Measurements from ENCODE around the gene CCL5.

The CCL5 gene

DNA sequence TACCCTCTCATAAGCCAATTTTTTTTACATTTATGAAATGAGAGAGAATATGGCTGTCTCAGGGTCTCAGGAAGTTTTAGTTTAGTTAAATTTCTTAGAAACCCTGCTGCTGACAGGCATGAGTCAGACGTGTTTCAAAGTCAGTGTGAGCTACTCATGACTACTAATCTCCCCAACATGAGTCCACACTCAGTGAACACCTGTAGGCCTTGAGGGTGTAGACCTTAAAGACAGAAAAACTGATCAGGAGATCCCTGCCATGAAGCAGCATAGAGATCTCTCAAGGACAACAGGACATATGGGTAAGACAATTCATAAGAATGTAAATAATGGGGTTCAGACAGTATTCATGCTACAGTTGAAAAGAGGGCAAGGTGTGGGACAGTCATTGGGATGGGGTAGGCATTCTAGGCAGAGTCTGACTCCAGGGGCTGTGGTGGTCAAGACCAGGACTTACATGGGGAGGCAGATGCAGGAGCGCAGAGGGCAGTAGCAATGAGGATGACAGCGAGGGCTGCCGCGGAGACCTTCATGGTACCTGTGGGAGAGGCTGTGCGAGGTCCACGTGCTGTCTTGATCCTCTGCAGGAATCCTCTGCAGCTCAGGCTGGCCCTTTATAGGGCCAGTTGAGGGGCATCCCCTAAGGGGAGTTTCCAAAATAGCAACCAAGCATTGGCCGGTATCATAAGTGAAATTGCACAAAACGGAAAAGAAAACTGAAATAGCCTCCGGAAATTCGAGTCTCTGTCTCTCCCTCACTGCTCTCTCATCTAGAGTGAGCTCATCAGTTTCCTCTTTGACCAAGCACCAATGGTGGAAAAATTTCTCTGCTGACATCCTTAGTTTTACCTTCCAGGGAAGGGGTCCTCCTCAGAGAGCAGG, at the start of gene CCL5:
CCL5 (minus strand) TSS at position 588 of the 882 bp plus-strand sequence.
- no peak for DNase-seq

DNA sequence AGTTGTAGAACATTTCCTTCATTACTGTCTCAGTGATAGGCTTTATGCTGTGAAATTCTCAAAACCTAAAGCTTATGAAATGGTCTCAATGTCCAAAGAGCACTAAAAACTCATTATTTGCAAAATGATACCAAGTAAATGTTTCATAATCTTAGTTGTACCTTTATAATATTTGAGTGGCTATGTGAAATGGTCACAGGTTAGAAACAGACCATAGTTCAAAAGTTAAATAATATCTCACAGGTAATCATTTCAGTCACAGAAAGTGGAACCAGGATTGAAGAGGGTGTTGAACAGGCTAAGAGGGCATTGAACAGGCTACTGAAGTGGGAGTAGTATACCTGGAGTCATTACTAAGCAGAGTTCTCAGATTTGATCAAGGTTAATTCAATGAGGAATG, 47.6 kb upstream of the CCL5 start:
- DNase-seq: no peak

DNA sequence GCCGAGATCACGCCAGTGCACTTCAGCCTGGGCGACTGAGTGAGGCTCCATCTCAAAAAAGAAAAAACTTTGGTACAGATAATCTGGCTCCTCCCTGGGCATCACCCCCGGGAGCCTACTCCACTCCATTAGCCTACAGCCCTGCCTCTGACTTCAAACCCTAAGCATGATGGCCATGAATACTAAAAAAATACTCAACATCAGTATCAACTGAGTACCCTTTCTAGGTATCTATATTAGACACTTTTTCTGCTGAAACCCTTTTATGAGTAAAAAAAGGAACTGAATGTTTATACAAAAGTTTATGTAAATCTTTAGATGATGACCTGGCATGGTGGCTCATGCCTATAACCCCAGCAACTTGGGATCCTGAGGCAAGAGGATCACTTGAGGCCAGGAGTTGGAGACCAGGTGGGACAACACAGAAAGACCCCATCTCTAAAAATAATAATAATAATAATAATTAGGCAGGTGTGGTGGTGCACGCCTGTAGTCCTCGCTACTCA, 43.5 kb upstream of the CCL5 start:
- no peak for DNase-seq

DNA sequence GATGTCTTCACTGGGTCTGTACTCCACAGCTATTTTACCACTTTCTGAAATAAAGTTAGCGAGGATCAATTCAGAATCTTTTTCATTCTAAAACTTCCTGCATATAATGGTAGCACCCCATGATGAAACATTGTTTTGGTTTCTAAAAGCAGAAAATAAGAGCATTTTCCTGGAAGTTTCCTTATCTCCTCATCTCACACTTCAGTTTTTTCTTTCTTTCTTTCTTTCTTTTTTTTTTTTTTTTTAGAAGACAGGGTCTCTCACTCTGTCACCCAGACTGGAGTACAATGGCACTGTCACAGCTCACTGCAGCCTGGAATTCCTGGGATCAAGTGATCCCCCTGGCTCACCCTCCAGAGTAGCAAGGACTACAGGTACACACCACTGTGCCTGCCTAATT, 40.1 kb upstream of the CCL5 start:
- no peak for DNase-seq

DNA sequence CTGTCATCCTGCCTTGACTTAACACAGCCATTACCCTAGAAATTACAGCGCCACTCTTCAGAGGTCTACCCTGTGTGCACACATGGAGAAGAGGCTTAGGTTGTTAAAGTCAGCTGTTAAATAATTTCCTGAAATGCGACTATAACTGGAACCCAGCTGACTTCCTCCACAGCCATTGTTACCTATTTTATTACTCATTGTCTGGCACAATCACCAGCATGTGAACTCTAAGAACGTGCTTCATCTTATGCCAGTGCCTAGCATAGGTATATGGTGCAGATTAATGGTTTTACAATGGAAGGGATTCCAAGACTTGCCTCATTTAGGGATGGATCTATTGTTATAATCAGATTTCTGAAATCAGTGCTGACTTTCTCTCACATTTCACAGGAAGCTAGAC, 38.5 kb upstream of the CCL5 start:
- no peak for DNase-seq

DNA sequence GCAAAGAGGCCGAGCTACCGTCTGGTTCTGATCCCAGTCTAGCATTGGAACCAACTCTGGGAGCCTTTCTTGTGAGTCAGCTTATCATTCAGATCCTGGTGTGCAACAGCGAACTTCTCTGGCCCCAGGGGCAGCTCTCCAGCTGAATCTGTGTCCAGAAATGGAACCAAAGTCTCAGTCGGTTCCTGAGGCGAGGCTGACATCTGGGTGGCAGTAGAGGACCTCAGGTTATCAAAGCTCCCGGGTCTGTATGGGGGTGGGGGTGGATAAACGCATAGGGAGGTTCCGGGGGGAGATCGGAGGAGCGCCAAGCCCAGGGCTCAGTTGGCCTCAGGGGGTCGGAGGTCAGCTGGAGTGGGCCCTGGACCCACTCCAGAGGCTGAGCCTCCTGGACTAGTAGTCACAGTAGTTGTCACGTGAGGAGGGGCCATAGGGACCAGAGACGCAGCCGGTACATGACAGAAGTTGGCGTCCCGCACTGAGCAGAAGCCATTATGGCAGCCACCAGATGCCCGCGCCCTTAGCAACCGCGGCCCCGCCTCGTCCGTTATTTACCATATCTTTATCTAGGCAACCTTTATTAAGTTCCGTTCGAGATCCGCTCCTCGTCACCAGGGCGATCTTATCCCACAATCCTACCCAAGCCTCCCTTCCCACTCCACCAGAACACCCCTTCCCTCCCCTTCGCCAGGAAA, 37.5 kb upstream of the CCL5 start:
- no peak for DNase-seq

DNA sequence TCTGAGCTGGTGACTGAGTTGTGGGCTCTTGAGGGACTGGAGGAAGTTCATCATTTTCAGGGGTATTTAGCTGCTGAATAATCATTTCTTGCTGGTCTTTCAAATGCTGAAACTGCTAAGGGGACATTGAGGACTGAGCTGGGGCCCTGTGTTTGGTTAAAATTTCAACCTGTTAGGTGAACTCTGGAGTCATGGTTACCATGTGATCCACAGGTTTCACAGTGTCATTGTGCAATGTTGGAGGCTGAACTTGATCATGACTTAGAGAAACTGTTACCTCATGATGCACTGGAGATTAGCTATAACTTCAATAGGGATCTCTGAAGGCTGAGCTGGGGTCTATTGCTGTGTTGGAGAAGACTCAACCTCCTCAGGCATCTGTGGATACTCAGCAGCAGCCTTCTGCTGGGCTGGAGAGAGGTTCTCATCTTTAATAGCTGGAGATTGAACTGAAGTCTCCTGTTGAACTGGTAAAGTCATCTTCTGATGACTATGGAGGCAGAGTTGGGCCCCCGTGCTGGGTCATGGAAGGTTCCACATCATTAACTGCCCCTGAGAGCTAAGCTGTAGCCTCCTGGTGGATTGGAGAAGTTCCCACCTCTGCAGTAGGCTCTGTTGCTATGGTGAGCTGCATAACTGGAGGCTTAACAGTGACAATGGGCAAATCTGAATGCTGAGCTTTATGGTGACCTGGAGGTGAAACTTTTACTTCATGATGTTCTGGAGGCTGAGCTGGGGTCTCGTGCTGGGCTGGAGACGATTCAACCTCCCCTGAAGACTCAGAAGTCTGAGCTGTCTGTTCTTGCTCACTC, 35.2 kb upstream of the CCL5 start:
- no peak for DNase-seq

DNA sequence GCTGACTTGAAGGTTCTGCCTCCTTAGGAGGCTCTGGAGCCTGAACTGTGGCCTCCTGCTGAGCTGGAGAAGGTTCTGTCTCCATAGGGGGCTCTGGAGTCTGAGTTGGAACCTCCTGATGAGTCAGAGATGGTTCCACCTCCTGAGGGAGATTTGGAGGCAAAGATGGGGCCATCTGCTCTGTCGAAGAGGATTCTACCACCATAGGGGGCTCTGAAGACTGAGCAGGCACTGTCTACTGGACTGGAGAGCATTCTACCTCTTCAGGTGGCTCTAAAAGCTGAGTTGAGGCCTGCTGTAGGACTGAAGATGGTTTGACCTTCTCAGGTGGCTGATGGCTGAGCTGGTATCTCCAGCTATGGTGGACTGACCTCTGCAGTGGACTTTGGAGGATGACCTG, 34.2 kb upstream of the CCL5 start:
- no peak for DNase-seq

DNA sequence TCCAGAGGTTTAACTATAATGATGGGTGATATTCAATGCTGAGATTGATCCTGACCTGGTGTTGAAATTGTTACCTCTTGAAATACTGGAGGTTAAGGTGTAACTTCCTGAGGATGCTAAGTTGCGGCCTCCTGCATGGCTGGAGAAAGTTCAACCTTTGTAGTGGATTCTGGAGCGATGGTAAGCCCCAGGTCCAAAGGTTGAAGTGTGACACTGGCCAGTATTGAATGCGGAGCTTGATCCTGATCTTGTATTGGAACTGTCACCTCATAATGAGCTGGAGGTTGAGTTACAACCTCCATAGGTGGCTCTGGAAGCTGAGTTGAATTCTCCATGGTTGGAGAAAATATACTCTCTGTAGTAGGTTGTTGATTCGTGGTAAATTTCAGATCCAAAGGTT, 33.4 kb upstream of the CCL5 start:
- DNase-seq: no peak

DNA sequence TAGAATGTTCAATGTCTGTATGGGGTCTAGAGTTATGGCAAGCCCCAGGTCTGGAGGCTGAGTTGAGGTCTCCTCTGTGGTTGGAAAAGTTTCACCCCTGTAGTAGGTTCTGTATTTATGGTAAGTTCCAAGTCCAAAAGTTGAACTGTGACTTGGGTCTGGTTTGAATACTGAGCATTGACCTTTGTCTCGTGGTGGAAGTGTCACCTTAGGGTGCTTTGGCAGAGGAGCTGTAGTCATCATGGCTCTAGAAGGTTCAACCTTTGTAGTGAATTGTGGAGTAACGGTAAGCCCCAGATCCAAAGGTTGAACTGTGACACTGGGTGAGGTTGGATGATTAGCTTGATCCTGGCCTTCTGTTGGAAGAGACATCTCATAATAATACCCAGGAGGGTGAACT, 32.8 kb upstream of the CCL5 start:
- no peak for DNase-seq

DNA sequence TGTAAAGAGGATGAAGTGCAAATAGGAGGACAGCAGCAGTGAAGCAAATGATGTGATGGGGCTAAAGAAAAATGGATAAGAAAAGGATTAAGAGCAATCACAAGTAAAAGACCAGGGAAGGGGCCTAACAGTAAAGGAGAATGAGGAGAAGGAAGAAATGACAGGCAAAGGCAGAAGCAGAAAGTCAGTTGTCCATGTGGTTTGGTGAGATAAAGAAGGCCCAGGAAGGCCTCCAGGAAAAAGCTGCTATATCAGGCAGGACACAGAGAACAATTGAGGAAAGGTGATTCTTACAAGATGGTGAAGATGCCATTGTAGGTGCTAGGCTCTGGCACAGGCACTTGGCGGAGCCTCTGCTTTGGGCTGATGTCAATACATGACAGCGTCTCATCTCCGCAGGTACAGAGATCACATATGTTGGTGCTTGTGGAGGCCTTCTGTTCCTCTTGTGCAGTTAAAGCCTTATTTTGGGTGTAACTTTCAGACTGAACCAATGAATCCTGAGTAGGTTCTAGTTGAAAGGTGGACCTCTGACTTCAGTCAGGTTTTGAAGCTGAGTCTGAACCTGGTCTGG, 32.3 kb upstream of the CCL5 start:
- no peak for DNase-seq

DNA sequence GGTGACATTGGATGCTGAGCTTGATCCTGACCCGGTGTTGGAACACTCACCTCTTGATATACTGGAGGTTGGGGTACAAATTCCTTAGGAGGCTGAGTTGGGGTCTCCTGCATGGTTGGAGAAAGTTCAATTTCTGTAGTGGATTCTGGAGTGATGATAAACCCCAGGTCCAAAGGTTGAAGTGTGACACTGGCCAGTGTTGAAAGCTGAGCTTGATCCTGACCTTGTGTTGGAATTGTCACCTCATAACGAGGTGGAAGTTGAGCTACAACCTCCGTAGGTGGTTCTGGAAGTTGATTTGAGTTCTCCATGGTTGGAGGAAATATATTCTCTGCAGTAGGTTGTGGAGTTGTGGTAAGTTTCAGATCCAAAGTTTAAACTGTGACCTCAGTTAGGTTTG, 29.2 kb upstream of the CCL5 start:
- no peak for DNase-seq

DNA sequence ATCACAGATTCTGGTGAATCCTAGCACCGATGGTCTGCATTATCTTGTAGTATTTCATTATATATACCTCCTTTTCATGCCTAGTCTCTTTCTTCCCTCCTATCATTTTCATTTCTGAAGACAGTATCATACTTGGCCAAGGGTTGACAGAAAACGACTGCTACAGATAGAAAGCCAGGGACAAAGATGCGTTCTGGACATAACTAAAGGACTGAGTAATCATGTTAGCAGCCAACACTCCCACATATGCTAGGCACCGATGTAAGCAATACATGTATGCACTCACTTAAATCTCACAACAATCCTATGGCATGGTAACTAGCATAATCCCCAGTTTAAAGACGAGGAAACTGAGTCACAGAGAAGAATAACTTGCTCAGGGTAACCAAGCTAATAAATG, 27.5 kb upstream of the CCL5 start:
- no peak for DNase-seq

DNA sequence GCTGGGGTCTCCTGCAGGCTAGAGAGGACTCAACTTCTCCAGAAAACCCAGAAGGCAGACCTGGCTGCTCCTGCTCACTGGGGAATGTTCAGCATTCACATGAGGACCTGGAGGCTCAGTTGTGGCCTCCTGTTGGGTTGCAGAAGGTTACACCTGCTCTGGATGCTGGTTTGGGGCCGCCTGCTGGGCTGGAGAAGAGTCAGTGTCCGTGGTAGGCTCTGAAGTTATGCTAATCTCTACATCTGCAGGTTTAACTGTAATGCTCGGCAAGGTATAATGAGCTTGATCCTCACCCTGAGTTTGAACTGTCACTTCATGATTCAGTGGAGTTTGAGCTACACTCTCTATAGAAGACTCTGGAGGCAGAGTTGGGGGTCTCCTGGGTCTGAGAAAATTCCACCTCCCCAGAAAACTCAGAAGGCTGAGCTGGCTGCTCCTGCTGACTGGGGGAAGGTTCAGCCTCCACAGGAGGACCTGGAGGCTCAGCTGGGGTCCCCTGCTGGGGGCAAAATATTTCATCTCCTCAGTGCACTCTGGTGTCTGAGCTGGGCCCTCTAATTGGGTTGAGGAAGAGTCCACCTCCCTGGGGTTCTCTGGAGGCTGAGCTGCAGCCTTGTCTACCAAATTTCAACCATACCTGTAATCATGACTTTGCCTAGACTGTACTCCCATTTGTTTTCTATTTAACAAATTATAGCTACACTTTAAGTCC, 26.9 kb upstream of the CCL5 start:
- DNase-seq: no peak

DNA sequence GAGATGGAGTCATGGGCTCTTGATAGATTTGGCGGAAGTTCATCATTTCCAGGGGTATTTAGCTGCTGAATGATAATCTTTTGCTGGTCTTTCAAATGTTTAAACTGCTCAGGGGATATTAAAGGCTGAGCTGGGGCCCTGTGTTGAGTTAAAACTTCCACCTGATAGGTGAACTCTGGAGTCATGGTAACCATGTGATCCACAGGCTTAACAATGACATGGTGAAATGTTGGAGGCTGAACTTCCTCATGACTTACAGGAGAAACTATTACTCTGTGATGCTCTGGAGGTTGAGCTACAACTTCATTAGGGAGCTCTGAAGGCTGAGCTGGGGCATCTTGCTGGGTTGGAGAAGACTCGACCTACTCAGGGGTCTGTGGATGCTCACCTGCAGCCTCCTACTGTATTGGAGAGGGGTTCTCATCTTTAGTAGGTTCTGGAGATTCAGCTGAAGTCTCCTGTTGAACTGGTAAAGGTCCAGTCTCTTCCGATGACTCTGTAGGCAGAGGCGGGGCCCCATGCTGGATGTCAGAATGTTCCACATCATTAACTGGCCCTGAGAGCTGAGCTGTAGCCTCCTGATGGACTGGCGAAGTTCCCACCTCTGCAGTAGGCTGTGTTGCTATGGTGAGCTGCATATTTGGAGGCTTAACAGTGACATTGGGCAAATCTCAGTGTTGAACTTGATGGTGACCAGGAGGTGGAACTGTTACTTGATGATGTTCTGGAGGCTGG, 26.2 kb upstream of the CCL5 start:
- DNase-seq: no peak

DNA sequence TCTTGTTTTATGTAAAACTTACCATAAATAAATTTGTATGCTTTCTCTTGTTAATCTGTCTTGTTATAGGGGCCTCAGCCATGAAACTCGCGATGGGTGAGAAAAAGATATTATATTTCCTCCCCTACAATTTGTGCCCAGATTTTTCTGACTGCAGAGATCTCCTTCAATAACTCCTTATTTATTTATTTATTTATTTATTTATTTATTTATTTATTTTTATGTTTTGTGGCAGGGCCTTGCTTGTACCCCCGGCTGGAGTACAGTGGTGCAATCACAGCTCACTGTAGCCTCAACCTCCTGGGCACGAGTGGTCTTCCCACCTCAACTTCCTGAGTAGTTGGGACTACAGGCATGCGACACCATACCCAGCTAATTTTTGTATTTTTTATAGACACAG, 23.3 kb upstream of the CCL5 start:
- no peak for DNase-seq

DNA sequence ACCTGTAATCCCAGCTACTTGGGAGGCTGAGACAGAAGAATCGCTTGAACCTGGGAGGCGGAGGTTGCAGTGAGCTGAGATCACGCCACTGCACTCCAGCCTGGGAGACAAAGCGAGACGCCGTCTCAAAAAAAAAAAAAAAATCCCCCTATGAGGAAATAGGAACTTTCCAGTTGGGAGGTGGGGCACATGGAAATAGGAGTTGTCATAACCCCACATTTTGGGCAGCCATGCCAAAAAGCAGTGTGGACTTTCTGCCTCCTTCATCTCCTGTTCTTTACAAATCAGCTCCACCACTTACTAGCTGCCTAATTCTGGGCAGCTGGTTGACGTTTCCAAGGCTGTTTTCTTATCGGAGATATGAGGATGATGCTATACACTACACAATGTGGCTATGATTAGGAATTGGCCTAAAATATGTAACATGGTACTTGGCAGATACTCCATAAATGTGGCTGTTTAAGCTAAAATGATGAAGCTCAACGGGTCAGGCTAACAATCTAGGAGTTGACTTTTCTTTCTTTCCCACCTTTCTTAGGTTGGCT, 21.5 kb upstream of the CCL5 start:
- DNase-seq: no peak

DNA sequence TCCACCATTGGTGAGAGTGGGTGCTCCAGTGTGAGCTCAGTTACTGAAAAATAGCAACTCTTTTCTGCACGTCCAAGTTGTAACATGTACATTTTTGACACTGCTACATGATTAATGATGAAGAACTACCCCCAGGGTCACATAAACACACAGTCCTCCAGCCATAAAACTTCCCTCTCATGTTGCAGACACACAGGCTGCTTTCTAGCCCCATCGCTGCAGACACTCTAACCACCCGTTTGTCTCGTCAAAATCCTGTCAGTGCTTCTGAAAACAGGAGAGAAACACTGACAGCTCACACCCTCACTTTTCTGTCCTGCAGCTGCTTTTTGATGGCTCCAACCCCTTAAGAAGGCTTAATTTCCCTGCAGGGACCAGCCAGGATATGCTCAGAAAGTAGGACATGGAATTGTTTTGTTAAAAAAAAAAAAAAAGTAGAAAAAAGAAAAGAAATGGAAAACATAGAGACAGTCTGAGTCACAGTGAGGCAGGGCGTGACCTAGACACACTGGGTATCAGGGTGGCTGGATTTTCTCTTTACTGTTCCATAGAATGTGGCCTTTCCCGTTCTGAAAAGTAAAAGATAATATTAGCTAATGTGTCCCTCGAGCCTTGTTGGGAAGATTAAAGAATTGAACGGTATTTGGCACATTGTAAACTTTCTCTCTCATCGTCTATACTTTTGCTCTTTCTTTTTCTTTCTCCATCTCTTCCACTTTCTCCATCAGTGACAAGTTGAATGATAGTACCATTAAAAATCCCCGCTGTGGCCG, 20.7 kb upstream of the CCL5 start:
- DNase-seq: no peak

DNA sequence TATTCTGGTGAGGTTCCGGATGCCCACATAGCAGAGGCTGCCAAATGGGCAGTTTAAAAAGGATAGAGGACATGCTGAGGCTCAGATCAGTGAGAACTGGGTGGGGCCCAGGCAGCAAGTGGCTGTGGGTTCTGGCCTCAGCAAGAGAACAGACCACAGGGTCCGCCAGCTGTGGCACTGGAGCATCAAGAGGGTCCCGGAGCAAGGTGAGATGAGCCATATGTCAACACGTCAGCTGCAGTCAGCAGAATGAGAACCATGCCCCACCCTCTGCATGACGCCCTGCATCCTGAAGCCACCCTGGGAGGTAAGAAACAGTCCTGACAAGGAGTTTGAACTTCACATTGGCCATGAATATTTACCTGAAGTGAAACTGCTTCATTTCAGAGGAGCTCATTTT, 20.1 kb upstream of the CCL5 start:
- DNase-seq: no peak

DNA sequence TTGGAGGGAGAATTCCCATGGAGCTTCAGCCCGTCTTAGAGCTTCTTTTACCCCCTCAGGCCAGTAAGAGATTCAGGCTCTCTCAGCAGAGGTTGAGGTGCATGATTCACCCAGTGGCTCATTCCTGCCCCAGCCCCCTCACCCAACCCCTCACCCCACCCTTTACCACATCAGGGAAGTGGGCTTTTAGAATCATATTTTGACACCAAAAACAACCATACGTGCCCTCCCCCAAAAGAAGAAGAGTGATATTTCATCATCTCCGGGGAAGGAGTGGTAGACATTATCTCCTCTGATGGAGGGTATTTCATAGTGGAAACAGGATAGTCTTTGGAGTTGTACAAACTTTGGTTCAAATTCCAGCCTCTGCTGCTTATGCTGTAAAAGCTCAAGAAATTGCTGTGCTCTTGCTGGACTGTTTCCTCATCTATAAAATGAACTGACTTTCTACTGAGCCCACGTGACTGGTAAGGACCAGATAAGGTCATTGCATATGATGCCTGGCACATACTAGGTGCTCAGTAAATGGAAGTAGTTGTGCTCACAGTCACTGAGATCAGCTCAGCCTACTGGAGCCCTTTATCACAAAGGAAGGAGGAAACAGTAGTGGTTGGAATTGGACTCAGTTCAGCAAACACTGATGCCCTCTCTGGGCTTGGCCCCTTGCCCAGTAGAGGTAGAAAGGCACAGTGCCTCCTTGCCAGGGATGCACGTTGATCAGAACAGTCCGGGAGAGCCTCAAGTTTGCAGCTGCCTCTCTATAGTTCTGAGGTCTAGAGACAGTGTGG, 18.3 kb upstream of the CCL5 start:
- DNase-seq: no peak
